A549 treated with GW870086 at 1 μM for 4 hours (cell line): ENCODE data around the gene DNAH9. TPM values are rescaled to one million over a fixed set of nuclear protein-coding genes. Genes with fewer than 3 reads are reported as not detected.

Experiments
- total RNA-seq: library from RNA; stranded (reverse); fragments of 200-300 nt; extraction: Qiagen RNA extraction; gene quantifications from 5 replicates; pipeline ENCODE4 v1.2.3, GENCODE V29; 2022; ENCODE audit warnings: low read depth

Gene DNAH9
- total RNA-seq = 0.15 to 0.17 TPM in 2 of 5 replicates, not detected in the others

GRCh38 chr17:11598274-11599221, at the start of gene DNAH9:
Gene DNAH9, plus strand, starts transcription at chr17:11598470. Its CDS starts 29 bp downstream, at chr17:11598499.

GRCh38 chr17:11997147-11997971, 399.1 kb downstream of the DNAH9 start, which contains the start of gene ZNF18:
Gene ZNF18, minus strand, starts transcription at chr17:11997475. Its CDS starts 4,646 bp downstream, at chr17:11992829.

